Measurements from ENCODE around the gene CYP3A7. TPM values are rescaled to one million over a fixed set of nuclear protein-coding genes. Genes with fewer than 3 reads are reported as not detected.
"Not testable (repeated sequence)": the region's sequence is repeated elsewhere in the genome, so short reads cannot be mapped to it uniquely, and the experiment has no call there.

The CYP3A7 gene
- total and polyA plus RNA-seq, 12 donors = not detected

- 88 to 92% methylated on average over 6 of the region's 6 CpGs for WGBS, 2 donors
Observed at GRCh38 chr7:99748846-99749579, 14.0 kb upstream of the CYP3A7 start.

GRCh38 chr7:99746915-99747314, 11.9 kb upstream of the CYP3A7 start:
- H3K27me3 ChIP-seq; H3K36me3 ChIP-seq; H3K4me1 ChIP-seq; ATAC-seq; DNase-seq; H3K4me3 ChIP-seq; intact Hi-C loops (cut with DNase I); H3K9me3 ChIP-seq; H3K27ac ChIP-seq: not testable (repeated sequence)
- 84 to 91% methylated on average over 2 of the region's 3 CpGs for WGBS, 2 donors

More at GRCh38 chr7:99748846-99749579, 14.0 kb upstream of the CYP3A7 start:
- no peaks in the 10 kb centered on the region for H3K27me3 ChIP-seq
- H3K27ac ChIP-seq = no peak overlapping the region
- H3K4me1 ChIP-seq = no peaks in the 10 kb centered on the region
- TF ChIP-seq, protein P1, sequence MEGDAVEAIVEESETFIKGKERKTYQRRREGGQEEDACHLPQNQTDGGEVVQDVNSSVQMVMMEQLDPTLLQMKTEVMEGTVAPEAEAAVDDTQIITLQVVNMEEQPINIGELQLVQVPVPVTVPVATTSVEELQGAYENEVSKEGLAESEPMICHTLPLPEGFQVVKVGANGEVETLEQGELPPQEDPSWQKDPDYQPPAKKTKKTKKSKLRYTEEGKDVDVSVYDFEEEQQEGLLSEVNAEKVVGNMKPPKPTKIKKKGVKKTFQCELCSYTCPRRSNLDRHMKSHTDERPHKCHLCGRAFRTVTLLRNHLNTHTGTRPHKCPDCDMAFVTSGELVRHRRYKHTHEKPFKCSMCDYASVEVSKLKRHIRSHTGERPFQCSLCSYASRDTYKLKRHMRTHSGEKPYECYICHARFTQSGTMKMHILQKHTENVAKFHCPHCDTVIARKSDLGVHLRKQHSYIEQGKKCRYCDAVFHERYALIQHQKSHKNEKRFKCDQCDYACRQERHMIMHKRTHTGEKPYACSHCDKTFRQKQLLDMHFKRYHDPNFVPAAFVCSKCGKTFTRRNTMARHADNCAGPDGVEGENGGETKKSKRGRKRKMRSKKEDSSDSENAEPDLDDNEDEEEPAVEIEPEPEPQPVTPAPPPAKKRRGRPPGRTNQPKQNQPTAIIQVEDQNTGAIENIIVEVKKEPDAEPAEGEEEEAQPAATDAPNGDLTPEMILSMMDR (IDR thresholded peaks at IDR 0.05) = no peak
- no peak for ATAC-seq
- no peak overlapping the region for H3K4me3 ChIP-seq
- DNase-seq = no peak
- intact Hi-C loops (cut with DNase I) = no loop called here
- H3K9me3 ChIP-seq = peaks cover 0 to 5% (median 0%) of the 10 kb centered on the region in 11 donors
- H3K36me3 ChIP-seq = no peaks in the 10 kb centered on the region

GRCh38 chr7:99745395-99745794, 10.4 kb upstream of the CYP3A7 start:
- intact Hi-C loops (cut with DNase I); H3K4me3 ChIP-seq; H3K9me3 ChIP-seq; DNase-seq; H3K27me3 ChIP-seq; H3K36me3 ChIP-seq; ATAC-seq; H3K27ac ChIP-seq; H3K4me1 ChIP-seq: not testable (repeated sequence)
- WGBS, 2 donors = 67 to 77% methylated on average over 3 of the region's 3 CpGs

DNA sequence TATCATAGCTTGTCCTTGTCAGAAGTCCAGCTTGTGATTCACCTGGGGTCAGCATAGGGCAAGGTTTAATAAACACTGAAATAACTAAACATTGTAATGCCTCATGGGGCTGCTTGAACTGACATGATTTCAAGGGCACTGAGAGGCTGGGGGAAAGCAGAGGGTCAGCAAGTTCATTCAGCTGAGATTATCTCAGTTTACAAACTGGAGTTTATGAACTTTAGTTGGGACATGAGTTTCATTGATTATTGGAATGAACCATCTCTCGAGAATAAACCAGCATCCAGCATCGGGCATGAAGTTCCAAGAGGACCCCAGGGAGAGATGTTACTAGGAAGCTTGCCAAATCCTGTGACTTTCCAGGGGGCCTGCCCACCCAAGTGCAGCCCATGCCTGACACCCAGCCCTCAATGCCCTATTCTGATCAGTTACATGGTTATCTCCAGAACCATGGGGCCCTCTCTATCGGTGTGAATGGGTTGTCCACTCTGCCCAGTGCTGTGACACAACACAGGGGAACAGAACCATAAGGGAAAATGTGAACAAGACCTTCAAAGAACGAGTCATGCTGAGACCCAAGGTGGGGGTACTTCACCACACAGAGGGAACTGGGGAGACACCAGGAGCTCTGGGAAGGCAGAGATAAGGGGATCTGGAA, 7.9 kb upstream of the CYP3A7 start:
- Histone ChIP-seq H3K9me3 (peaks cover 0 to 5% (median 0%) of the 10 kb centered on the region in 11 donors), H3K36me3 (peaks cover 0 to 12% (median 0%) of the 10 kb centered on the region in 9 donors), H3K4me1 (no peaks in the 10 kb centered on the region), H3K27ac (no peak overlapping the region), H3K4me3 (no peak overlapping the region), H3K27me3 (no peaks in the 10 kb centered on the region)
- TF ChIP-seq, protein P1 (IDR thresholded peaks at IDR 0.05) = no peak
- WGBS, 2 donors = 73 to 78% methylated on average over 4 of the region's 4 CpGs
- no peak for DNase-seq
- no peak for ATAC-seq
- intact Hi-C loops (cut with DNase I) = no loop called here

DNA sequence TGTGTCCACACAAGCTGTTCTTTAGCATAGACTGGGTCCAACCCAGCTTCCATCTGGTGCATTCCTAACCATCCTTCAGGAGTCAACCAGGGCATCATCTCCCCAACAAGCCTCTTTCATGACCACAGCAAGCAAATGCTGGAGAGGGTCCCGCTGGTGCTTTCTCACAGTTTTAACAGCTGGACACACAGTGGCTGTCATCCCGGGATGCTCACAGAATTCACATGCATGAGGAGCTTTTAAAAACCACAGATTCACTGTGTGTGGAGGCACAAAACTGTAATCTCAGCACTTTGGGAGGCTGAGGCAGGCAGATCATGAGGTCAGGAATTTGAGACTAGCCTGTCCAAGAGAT, 6.4 kb upstream of the CYP3A7 start:
- intact Hi-C loops (cut with DNase I) = no loop called here
- Histone ChIP-seq H3K9me3 (peaks cover 0 to 5% (median 0%) of the 10 kb centered on the region in 11 donors), H3K4me1 (no peaks in the 10 kb centered on the region), H3K27ac (no peak overlapping the region), H3K27me3 (no peaks in the 10 kb centered on the region), H3K36me3 (peaks cover 0 to 18% (median 0%) of the 10 kb centered on the region in 9 donors), H3K4me3 (no peak overlapping the region)
- DNase-seq = no peak
- TF ChIP-seq, protein P1 (IDR thresholded peaks at IDR 0.05) = no peak
- WGBS, 2 donors = 81 to 83% methylated on average over 2 of the region's 2 CpGs
- ATAC-seq = no peak

All from heart right ventricle (tissue), 16 donors.